Stimulated activated CD4-positive, alpha-beta T cell treated with anti-CD3 and anti-CD28 coated beads, Interleukin-12 subunit alpha, Interleukin-12 subunit beta, amount 100 ng/mL, for 24 hours (primary cell): ENCODE data around the gene NUAK1.

Experiments used
- DNase-seq, 2 experiments: peaks; one replicate each; pipeline ENCODE4 v3.0.0-alpha.2; 2020; ENCODE audit warnings: low read depth in 2 of 2

NUAK1 gene

DNA sequence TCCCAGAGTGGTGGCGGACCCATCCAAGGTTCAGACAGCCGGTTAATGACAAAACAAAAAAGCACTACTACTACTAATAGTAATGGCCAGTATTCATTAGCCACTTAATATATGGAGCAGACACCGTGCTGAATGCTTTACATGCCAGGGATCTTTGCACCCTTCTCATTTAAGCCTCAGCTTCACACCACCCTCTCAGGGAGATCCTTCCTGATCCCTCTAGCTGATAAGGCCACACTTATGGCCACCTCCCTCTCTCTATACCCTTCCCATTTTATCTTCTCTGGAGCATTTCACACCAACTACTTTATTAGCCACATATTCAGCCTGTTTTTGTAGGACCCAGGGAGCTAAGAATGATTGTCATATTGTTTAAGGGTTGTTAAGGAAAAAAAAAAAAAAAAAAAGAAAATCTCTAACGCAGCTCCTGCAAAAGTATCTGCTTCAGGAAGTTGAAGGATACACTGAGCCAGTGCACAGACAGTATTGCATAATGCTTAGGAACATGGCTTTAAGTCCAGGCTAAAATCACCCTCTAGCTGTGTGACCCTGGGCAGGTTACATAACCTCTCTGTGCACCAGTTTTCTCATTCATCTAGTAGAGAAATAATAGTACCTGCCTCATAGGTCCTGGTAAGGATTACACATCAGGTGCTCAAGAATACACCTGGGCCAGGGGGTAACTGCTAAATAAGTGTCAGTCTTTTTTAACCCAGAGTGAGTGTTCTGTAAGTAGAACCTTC lies 29.4 kb downstream of the NUAK1 start:
- DNase-seq, result no peak

DNA sequence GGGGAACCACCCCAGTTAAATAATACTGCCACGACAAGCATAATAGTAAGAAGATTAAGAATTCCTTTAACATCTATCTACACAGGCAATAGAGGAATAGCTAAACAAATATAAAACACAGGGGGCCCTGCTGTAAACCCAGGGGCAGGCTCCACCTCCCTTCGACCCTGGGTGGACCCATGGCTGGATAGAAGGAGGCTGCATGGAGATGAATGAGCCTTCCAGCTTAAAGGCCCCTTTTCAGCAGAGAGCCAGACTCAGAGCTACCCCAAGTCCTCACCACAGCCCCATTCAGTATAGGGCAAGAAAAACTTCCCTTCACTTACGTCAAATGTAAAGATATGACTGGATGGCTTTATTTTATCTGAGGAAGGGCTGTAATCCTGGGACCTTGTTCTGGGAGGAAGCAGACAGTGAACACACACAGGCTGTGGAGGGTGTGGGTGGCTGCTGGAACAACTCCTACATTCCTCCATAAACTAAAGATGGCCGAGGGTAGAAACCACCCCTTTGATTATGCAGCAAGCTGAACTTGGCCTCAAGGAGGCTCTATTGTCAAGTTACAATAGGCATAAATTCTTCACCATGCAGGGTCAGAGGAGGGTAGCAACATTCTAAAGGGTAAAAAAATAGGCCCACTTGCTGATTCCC lies 30.4 kb downstream of the NUAK1 start:
- DNase-seq, result no peak

DNA sequence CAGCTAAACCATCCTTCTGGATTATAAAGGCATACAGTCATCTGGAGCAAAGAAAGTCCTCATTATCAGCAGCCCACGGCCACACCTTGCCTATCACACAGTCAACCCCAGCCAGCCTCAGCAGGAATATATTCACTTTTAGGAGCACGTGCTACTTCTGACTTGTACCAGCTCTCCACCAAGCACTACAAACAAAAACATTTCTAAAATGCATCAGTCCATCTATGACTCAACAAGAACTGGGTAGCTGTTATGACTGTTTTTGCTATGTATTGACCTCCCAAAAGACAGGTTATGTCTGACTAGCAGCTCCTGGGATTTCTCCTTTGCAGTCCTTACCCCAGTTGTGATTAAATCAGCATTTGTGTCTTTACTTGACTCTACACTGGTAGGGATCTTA lies 31.2 kb downstream of the NUAK1 start:
- no peak for DNase-seq

DNA sequence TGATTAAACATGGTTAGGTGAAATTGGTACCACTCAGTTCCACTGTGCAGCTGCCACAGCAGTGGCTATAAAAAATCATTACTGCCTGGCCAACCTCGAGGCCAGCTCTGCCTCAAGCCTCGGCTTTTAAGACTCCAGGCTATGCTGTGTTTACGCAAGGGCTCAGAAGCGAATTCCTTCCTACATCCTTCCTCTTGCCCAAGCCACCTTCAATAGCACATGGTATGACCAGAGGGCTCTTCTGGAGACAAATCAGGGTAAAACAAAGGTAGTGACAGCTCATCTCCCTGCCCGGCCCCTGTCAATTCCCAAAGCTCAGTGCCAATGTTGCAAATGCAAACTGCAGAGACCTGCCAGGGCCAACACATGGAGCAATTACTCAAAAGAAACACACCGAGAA lies 31.9 kb downstream of the NUAK1 start:
- no peak for DNase-seq

DNA sequence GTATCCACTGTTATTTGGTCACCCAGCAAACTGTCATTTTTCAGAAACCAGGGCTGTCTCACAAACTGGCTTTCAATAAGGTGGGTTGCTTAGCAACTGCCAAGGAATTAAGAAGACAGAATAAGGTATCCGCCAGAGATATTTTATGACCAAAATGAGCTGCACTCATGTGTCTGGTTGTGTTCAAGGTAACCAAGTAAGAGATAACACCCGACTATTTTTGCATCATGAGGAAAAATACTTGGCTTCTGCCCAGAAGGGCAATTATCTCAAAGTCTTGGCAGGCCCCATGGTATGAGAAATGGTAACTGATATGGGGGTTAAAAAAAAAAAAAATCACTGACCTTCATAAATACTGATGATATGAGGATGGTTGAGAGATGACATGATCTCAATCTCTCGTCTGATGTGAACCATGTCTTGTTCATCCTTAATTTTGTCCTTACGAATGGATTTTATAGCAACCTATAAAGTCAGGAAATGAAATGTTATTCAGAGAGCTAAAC lies 32.6 kb downstream of the NUAK1 start:
- DNase-seq, result no peak

DNA sequence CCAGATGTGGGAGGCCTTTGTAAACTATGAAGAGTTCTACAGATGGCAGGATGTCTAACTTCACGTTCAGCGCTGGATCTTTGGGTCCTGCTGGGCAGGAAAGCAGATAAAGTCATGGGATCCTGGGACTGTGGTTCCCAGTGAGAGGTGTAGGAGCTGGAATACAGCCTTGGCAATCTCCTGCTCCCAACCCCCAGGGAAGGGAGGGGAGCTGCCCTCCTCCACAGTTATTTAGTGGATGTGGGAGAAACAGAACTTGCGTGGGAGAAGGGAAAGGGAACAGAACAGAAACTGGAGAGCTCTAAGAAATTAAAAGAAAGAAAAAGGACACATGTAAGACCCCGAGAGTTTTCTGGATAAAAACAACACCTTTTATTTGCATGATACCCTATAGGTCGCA lies 37.0 kb downstream of the NUAK1 start:
- DNase-seq, result no peak

DNA sequence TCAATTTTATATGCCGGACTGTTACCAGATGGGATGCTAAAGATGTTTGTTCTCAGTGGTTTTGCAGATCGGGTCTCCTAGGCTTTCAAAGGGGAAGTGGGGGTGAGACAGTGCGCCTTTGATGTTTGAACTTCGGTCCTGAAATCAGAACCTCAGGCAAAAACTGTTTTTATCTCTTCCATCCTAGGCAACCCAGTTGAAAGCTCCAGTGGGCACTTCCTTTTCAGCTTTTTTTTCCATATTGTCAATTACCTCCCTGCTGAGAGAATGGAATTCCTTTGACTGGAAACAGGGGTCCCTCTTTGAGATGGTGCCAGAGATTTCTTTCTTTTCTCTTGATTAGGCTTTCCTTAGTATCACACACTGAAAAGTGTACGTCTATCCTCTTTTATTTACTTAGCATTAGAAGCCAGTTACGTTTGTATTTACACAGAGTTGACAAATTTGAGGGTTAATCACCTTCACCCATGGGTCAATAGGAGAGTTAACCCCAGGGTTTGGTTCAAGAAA lies 40.0 kb downstream of the NUAK1 start:
- DNase-seq, result no peak

DNA sequence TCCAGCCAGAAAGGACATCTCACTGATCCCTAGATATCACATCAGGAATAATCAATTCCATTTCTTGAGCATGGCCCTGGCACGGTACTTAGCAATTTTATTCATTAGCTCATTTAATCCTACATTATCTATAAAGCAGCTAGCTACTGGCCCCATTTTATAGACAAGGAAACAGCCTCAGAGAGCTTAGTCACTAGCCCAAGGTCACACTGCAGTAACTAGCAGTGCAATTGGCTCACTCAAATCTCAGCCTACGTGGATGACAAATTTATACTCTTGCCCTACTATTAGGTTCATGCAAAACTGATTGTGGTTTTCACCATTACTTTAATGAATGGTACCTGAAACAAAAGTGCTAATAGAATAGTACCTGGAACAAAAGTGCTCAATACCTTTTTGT lies 41.7 kb downstream of the NUAK1 start:
- no peak for DNase-seq

DNA sequence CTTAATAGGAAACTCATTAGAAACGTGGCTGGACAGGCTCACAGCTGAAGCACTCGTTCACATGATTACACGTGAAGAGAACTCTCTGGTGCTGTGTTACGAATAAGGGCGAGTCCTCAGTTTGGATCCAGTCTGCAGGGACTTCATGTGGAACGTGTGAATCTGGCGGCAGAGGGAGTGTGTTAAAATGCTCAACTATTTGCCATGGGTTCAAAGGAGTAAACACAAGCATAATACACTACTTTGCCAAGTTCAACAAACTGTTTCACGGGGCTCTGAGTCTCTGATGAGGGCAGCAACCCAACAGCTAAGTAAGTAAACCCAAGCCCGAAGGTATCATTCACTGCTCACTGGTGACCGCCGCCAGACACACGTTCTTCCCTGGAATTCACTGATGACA lies 42.4 kb downstream of the NUAK1 start:
- DNase-seq, result no peak

DNA sequence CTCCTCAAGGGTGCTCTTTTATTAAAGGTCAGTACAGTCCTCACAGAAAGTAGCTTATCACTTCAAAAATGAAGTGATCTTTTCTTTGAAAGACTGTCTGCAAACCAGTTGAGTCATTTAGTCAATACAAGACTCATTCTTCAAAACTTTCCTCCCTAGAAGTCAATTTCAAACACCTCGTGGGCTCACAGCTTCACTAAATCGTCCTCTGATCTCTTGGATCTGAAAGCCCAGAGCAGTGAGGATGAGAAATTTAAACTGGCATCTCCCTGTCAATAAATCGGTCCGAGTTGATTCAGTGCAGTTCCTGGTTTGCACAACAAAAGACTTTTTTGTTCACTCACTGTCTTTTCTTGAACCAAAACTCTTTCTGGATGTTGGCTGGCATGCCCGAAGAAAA lies 44.5 kb downstream of the NUAK1 start:
- no peak for DNase-seq

DNA sequence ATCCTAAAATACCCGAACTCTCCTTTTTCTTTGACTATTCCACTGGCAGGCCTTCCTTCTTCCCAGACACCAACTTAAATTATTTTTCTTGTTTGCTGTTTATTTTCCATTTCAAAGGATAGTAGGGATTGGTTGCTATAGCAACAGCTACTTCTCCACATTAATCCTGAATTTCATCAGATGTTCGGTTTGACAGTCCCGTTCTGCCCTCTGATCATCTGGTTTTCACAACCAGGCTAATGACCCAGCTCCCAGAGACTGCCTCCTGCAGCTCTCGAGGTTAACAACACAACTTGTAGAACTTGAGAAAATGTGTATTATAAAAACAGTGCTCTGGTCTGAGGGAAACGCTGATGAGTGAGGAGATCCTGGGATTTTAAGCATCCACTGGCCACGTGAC lies 45.5 kb downstream of the NUAK1 start:
- DNase-seq, result no peak

DNA sequence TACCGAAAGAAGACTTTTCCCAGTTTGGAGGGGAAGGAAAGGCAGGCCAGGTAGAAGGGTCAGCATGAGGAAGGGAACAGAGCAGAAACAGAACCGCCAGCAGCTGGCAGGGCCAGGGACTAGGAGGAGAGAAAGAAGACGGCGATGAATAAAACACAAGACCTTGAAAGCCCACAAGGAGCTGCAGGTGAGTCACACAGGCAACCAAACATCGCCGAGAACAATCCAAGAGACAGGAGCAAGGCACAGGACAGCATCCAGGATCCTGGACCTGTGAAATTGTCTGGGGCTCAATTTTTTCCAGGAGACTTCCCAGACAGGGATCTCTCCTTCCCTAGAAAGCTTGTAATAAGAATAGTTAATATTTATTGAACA lies 47.3 kb downstream of the NUAK1 start:
- DNase-seq, result no peak

DNA sequence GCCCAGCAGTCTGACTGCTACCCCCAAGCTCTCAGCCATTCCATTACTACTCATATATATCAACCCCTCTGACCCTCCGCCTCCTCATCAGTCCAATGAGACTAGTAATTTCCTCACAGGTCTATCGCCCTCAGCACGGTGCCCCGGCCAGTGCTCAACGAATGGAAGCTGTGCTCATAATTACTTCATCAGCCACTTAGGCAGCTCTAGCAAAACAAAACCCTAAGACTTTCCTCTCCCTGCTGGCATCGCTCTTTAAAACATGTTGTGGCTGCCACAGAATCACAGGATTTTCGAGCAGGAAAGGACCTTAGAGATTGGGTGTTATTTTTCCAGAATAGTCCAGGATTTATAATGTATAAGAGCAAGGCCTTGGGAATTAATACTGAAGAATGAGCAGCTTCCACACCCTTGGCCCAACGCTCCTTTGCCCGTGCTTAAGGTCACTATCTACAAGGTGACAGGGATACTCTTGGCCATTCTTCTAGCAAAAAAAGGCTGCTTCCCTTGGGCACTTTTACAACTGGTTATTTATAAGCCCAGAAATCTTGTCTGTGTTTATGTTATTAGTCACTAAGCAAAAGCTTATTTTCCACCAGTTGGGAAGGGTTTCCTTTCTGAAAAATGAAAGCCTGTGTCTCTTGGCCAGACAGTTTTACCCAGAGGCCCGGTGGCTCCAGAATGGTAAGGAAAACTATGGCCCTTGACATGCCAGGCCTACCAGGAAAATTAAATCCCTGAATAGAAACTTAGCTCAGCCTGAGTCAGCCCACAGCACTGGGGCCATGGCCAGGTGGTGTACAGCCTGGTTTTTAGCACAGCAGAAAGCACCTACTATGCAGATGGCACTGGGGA lies 47.9 kb downstream of the NUAK1 start:
- DNase-seq, result no peak

DNA sequence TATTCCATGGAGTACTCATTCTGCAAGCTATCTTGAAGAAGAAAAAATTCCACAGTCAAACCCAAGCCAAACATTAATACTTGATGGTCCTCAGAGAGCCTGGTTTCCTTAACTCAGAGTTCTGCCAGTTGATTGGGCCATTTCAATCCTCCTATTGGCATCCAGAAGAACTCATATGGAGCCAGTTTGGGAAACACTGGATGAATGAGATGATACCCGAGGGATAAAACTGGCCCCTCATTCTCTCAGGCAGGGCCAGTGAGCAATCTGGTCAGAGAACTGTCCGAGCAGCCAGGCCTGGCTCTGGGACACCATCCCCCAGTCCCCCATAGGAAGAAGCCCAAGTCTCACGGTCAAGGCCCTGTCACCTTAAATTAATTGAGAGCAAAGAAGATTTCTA lies 48.8 kb downstream of the NUAK1 start:
- DNase-seq, result no peak

DNA sequence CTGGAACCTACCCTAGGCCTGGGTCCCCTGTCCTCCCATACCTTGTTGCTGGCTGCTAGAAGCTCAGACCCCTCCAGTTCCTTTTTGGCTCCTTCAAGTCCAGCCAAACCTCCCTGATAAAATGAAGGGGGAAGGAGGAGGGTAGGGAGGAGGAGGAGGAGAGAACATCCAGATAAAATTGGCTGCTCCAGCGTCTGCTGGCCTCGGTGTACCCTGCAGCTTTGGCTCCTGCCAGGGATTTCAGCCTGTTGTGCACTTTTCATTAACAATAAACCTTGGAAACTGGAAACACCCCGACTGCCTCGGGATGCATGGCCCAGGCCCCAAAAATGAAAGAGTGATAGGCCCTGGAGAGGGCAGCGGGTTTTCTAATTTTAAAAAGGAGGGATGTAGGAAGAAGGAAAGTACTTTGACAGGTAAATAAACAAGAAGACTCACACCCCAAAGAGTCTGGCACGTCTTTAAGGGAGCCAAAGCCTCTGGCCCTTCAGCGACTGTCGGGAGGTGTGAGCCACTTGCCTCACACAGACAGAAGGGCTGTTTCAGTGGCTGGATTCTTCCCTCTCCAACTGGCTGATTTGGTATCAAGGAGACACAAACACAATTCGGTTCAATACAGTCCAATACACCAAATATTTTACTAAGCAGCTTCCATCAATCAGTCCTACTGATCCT lies 49.8 kb downstream of the NUAK1 start:
- no peak for DNase-seq

DNA sequence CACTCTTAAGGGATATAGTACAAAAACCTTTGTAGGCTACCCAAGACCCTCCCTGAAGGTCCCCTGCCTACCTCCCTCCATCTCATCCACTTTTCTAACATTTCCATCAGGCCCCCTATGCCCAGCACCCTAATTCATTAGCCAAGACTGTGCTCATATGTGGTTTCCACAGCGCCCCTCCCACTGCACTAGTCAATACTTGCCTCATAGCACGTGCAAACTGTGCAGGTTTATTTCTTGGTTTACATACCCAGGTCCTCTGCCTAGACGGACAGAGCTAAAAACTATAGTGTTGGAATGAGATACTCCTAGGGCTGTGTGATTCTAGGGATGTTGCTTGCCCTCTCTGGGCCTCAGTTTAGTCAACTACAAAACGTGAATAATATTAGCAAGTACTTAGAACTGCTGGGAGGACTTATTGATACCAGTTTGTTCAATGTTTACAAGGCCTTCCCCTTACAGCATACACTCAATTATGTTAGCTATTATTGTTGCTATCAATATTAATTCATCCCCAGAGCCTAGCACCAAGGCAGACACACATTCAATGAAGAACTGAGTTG lies 50.4 kb downstream of the NUAK1 start:
- DNase-seq, result no peak

DNA sequence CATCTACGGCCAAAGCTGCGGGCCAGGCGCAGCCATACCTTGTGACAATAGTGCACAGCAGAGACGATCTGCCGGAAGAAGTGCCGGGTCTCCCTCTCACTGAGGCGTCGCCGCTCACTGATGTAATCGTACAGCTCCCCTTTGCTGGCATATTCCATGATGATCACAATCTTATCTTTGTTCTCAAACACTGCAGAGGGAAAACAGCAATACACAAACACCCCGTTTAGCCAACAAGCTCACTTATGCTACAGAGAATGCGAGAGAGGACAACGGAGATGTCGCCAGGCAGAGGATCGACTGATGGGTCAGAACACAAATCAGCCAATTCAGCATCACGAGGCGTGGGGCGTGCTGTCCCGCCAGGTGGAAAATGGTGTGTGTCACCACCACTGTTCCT lies 52.1 kb downstream of the NUAK1 start:
- DNase-seq, result no peak

DNA sequence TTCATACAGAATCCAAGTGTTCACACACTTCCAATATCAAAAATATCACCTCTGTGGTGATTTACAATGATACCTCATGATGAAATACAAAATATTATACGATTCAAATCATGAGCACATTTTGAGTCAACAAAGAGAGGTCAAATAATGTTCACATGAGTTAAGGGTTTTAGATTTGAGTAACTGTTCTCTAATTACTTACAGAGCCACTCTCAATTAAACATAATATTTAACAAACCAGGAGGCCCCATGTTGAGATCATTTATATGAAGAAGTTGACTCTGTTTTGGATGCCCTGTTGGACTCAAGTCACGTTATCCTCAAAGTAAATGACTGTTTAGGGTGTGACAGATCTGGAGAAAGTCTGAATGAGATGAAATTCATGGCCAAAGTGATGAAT lies 53.5 kb downstream of the NUAK1 start:
- no peak for DNase-seq

DNA sequence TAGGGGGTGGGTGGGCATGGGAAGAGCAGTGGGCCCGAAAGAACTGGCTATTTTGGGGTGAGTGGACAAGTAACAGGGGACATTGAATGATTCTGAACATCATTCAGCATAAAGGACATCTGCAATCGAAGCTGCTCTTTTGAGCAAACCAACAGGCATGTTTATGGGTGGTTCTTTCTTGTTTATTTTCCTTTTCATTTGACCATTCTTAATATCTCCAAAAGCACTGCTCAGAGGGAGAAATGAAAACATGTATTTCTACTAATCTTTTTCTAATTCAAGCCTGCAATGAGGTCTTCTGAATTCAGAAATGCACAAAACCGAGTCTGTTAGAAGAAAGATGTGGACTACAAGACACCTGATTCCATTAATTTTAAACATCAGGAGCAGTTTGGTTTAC lies 54.0 kb downstream of the NUAK1 start:
- DNase-seq, result no peak

DNA sequence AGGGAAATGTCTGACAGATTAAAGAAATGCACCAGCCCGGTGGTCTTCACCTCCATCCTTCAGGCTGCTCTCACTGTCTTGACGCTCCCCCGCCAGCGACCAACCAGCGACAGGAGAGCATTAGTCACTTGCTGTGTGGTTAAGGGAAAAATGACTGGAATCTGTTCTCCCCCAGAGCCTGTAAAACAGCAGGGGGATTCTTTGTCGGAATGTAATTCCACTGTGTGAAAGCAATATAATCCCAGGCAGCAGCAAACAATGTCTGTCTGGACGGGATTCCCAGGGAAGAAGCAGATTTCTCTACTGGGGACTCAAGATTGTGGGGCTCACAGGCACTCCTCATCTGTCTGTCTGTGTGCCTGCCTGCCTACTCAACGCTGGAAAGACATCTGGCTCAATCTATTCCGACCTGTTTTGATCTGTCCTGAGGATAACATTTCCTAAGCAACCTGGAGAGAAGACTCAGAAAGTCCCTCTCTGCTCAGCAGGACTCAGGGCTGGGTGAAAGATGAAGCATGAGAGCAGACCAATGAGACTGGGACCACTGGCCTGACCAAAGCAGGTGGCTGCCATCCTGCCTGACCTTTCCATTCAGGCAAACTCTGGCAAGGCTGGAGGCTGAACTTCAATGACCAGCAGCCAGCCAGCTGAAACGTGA lies 54.6 kb downstream of the NUAK1 start:
- DNase-seq, result no peak
